Epithelial cell of esophagus (primary cell): ENCODE measurements around the gene RALGAPA1.
"Not testable (repeated sequence)": the region's sequence is repeated elsewhere in the genome, so short reads cannot be mapped to it uniquely, and the experiment has no call there.

Experiments
- DNase-seq: peaks from one replicate; pipeline ENCODE4 v3.0.0; 2010; ENCODE audit warnings: low read depth
- H3K4me3 ChIP-seq: 2 replicates; pipeline ENCODE4 v1.5.1; 2011; ENCODE audit warnings: mild to moderate bottlenecking, low read length, control low read depth
- TF ChIP-seq, protein P1 (sequence below): IDR thresholded peaks from 2 replicates; pipeline ENCODE4 v1.5.1; 2011; ENCODE audit warnings: low read depth, mild to moderate bottlenecking, low read length, control low read depth, inconsistent platforms; ENCODE audit not compliant: insufficient read depth; ENCODE audit errors: missing control alignments

The RALGAPA1 gene

GRCh38 chr14:35696119-35696518, 113.0 kb downstream of the RALGAPA1 start:
- TF ChIP-seq, protein P1, sequence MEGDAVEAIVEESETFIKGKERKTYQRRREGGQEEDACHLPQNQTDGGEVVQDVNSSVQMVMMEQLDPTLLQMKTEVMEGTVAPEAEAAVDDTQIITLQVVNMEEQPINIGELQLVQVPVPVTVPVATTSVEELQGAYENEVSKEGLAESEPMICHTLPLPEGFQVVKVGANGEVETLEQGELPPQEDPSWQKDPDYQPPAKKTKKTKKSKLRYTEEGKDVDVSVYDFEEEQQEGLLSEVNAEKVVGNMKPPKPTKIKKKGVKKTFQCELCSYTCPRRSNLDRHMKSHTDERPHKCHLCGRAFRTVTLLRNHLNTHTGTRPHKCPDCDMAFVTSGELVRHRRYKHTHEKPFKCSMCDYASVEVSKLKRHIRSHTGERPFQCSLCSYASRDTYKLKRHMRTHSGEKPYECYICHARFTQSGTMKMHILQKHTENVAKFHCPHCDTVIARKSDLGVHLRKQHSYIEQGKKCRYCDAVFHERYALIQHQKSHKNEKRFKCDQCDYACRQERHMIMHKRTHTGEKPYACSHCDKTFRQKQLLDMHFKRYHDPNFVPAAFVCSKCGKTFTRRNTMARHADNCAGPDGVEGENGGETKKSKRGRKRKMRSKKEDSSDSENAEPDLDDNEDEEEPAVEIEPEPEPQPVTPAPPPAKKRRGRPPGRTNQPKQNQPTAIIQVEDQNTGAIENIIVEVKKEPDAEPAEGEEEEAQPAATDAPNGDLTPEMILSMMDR: no peak
- no peak overlapping the region for H3K4me3 ChIP-seq
- DNase-seq: no peak

- no peak overlapping the region for H3K4me3 ChIP-seq
- TF ChIP-seq, protein P1: no peak
- DNase-seq: no peak
These were observed 113.4 kb downstream of the RALGAPA1 start for GRCh38 chr14:35695647-35696046.

DNA sequence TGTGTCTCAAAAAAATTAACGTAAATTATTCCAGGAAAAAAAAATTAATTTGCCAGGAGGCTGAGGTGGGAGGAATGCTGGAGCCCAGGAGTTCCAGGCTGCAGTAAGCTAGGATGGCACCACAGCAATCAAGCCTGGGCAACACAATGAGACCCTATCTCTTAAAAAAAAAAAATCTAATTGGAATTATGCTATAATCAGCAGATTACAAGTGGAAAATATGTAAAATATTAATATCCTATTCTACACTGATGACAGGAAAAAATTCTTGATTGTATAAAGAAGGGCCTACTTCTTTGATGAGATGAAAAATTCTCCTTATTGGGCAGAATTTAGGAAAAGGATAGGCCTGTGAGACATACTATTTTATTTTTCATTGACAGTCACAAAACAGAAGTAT, 114.0 kb downstream of the RALGAPA1 start:
- no peak for DNase-seq
- no peak overlapping the region for H3K4me3 ChIP-seq
- TF ChIP-seq, protein P1: no peak

GRCh38 chr14:35689000-35689460, 120.1 kb downstream of the RALGAPA1 start:
- DNase-seq: no peak
- no peak overlapping the region for H3K4me3 ChIP-seq
- TF ChIP-seq, protein P1: no peak

DNA sequence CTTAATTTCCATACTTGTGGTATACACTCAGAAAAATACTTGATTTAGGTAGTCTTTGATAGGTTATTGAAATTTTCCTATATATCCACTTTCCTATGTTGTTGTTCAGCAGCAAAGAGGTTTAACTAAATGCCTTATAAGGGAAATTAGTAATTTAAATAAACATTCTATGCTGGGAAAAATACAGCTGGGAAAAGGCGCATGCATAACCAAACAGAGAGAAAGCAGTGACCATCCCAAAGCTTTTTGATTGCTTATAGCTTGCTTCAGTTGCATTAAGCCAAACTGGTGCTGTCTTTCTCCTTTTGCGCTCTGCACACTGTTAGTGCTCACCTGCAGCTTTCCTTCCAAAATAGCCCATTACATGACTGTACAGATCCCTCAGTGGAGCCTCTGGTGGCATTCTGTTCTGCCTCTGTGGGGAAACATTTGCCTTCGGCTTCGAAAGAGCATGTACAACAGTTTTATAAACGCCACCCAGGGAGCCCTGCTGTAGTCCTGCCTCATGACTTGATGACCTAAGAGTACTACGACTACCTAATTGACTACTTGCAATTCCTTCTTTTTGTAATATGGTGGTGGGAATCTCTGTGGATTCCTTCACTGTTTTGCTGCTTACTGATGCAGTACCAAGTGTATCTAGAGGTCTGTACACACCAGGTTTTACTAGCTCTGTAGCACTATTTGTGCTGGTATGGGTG, 120.8 kb downstream of the RALGAPA1 start:
- TF ChIP-seq, protein P1: no peak
- no peak overlapping the region for H3K4me3 ChIP-seq
- DNase-seq: no peak

- DNase-seq: peak; percentile 66
- TF ChIP-seq, protein P1: peak; percentile 85
- no peak overlapping the region for H3K4me3 ChIP-seq
These were observed 121.7 kb downstream of the RALGAPA1 start for GRCh38 chr14:35687335-35687939.

GRCh38 chr14:35683688-35684087, 125.4 kb downstream of the RALGAPA1 start:
- DNase-seq, H3K4me3 ChIP-seq: not testable (repeated sequence)
